Progenitor cell of endocrine pancreas (in vitro differentiated cells): ENCODE measurements around the gene ASPN. TPM values are rescaled to one million over a fixed set of nuclear protein-coding genes. Genes with fewer than 3 reads are reported as not detected.

ENCODE experiments used
- DNase-seq: peaks from one replicate; pipeline ENCODE4 v3.0.0; 2021; ENCODE audit warnings: low spot score; ENCODE audit not compliant: unreplicated experiment
- H3K27ac Mint-ChIP-seq: 2 replicates; pipeline ENCODE4 v1.8.0; 2021; ENCODE audit warnings: mild to moderate bottlenecking, moderate library complexity, mixed read lengths
- H3K27me3 Mint-ChIP-seq: 2 replicates; pipeline ENCODE4 v1.8.0; 2021; ENCODE audit warnings: mixed read lengths
- H3K36me3 Mint-ChIP-seq: 2 replicates; pipeline ENCODE4 v1.8.0; 2022; ENCODE audit warnings: mixed read lengths; ENCODE audit not compliant: insufficient read depth
- H3K4me1 Mint-ChIP-seq: 2 replicates; pipeline ENCODE4 v1.8.0; 2021; ENCODE audit warnings: low read depth, mixed read lengths
- H3K4me3 Mint-ChIP-seq: 2 replicates; pipeline ENCODE4 v1.8.0; 2021; ENCODE audit warnings: low read depth, mild to moderate bottlenecking, moderate library complexity, mixed read lengths
- H3K9me3 Mint-ChIP-seq: 2 replicates; pipeline ENCODE4 v1.8.0; 2021; ENCODE audit warnings: low read depth, mixed read lengths
- total RNA-seq: library from RNA; stranded (reverse); gene quantifications from 2 replicates; pipeline ENCODE4 v1.2.1, GENCODE V29; 2021
- TF ChIP-seq, protein P1 (sequence below): fragments of 200-600 bp; sonication (generic); IDR thresholded peaks from one replicate; pipeline ENCODE4 v1.5.0; 2021; ENCODE audit warnings: antibody characterized with exemption, mild to moderate bottlenecking; ENCODE audit not compliant: unreplicated experiment

Gene ASPN
- total RNA-seq, 1 donor from 2014 or later: not detected

DNA sequence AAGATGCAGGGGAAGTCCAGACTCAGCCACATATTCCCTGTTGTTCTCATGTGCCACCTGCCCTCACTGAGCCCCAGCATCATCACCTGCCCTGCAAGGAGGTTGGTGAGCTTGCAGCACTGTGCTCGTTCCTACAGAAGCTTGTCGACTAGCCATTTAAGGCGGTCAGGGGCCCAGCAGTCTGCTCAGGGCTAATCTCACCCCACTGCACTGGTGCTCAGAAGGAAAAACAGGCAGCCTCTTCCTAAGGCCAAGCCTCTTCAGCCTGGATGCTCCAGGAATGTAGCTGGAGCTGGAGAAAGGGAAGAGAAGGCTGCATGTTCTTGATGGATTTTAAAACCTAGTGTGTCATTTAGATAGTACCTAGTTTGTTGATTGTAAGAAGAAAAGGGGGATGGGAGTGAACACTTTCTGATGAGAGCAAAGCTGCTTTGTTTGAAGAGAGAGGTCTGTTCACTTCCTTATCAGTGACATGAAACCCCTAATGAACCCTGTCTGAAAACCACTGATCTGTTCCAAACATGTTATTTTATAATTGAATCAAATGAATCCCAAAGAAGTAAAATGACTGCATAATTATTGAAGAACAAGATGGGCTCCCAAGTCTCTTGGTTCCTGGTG is 10.6 kb upstream of the ASPN start:
- H3K27me3 Mint-ChIP-seq: no peaks in the 10 kb centered on the region
- no peak overlapping the region for H3K27ac Mint-ChIP-seq
- H3K4me3 Mint-ChIP-seq: no peak overlapping the region
- H3K4me1 Mint-ChIP-seq: peaks cover 2% of the 10 kb centered on the region
- H3K36me3 Mint-ChIP-seq: no peaks in the 10 kb centered on the region
- TF ChIP-seq, protein P1, sequence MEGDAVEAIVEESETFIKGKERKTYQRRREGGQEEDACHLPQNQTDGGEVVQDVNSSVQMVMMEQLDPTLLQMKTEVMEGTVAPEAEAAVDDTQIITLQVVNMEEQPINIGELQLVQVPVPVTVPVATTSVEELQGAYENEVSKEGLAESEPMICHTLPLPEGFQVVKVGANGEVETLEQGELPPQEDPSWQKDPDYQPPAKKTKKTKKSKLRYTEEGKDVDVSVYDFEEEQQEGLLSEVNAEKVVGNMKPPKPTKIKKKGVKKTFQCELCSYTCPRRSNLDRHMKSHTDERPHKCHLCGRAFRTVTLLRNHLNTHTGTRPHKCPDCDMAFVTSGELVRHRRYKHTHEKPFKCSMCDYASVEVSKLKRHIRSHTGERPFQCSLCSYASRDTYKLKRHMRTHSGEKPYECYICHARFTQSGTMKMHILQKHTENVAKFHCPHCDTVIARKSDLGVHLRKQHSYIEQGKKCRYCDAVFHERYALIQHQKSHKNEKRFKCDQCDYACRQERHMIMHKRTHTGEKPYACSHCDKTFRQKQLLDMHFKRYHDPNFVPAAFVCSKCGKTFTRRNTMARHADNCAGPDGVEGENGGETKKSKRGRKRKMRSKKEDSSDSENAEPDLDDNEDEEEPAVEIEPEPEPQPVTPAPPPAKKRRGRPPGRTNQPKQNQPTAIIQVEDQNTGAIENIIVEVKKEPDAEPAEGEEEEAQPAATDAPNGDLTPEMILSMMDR: no peak
- DNase-seq: no peak
- no peaks in the 10 kb centered on the region for H3K9me3 Mint-ChIP-seq

DNA sequence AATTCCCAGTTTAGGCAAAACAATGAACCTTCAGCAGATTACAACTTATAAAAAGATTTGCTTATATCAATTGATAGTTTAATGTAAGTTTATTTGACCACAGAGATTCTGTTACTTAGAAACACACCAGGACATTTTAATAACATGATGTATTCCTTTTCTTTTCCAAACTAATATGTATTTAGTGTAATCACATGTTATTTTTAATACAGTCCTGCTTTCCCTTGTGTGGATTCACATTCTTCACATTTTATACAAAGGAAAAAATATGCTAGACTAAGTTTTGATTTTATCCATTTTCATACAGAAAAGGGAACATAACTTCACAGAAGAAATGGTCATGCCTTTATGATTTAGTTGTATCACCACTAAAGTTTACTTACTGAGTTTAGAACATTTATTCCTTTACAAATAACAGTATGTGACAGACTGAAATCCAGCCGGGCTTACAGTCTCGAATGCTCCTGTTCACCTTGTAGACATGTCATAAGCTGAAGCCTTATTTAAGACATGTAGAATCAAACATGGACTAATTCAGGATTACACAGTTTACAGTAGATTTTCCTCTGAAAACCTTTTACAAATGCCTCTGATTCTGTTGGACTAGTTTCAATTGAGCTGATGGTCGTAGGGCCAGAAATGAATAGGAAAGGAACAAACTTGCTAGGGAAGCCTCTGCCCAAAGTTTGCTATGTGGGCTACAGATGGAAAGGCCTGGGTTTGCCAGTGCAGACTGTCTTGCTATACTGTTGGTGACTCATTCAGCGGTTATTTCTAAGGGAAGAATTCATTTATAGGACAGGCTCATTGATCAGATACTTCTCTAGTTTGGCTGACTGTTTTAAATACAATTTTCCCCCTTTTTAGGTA is 6.6 kb upstream of the ASPN start:
- no peaks in the 10 kb centered on the region for H3K9me3 Mint-ChIP-seq
- no peak overlapping the region for H3K27ac Mint-ChIP-seq
- TF ChIP-seq, protein P1: no peak
- H3K36me3 Mint-ChIP-seq: no peaks in the 10 kb centered on the region
- DNase-seq: no peak
- no peaks in the 10 kb centered on the region for H3K27me3 Mint-ChIP-seq
- peaks cover 2% of the 10 kb centered on the region for H3K4me1 Mint-ChIP-seq
- no peak overlapping the region for H3K4me3 Mint-ChIP-seq

DNA sequence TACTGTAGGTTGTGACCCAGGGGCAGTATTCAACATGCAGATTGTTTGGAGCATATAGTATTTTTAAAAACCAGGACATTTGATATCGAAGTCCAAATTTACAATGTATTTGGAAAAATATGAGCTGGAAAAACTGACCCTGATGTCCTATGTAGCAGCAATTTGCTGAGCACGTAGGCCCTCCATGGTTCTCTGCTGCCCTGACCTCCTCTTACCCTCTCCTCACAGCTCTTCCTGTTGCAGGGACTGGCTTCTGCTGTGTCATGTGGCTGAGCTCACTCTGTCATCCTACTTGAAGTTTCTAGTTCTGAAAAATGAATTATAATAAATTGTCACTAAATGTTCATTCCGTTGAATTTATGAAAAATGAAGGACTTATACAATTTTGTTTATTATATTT is 4.1 kb upstream of the ASPN start:
- no peak for DNase-seq
- no peak overlapping the region for H3K27ac Mint-ChIP-seq
- H3K9me3 Mint-ChIP-seq: no peaks in the 10 kb centered on the region
- TF ChIP-seq, protein P1: no peak
- H3K4me3 Mint-ChIP-seq: no peak overlapping the region
- no peaks in the 10 kb centered on the region for H3K36me3 Mint-ChIP-seq
- no peaks in the 10 kb centered on the region for H3K27me3 Mint-ChIP-seq
- H3K4me1 Mint-ChIP-seq: no peaks in the 10 kb centered on the region

DNA sequence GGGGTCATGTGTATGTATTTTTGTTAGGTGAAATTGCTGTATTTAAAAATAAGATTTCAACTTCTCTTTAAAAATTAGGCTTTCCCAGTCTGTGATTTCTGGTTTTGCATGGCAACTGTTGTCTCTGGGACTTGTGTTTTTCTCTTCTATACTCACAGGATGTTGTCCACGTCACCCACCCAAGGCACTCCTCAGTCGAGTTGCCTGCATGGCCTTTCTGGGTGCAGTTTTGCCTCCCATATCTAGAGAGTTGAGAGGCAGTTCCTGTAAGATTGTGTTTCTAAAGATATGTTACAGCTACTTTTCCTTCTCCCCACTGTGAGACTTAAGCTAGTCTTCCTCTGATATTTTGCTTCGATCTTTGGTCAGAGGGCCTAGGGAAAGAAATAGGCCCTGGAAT is 2.3 kb upstream of the ASPN start:
- Mint-ChIP-seq H3K27ac (no peak overlapping the region), H3K4me1 (peaks cover 6% of the 10 kb centered on the region), H3K9me3 (no peaks in the 10 kb centered on the region), H3K36me3 (no peaks in the 10 kb centered on the region), H3K4me3 (no peak overlapping the region), H3K27me3 (no peaks in the 10 kb centered on the region)
- TF ChIP-seq, protein P1: no peak
- DNase-seq: no peak

DNA sequence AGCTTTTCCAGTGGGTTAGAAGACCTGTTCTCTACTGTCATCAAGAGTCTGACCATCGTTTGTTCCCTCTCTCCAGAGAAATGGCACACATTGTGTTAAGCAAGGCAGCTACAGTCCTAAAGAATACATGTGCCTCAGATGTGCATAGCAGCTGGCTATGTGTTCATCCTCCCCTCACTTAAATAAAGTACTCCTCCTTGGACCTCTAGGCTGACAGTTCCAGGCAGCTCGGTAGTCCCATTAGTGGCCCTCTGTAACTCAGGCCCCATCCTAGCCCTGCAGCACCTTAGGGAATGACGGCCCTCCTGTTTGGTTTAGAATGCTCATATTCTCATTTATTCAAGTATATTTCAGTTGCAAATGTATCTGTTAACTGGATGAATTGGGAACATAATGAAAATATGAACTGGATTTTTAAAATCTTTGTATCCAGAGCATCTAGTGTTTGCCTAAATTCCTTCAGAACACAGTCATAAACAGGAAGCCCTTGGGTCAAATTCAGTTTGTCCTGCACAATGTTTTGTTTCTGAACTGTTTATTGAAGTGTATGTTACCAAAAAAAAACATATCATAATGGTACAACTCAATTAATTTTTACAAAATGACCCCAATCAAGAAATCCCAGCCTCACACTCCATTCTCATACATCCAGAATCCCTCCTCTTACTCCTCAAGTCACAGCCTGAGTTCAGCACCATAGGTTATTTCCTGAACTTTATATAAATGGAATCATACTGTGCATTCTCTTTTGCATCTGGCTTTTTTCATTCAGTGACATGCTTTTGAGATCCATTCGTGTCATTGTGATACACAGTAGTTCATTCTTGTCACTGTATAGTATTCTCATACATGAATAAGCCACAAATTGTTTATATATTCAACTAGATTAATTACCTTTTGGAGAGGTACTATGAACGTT is 1.6 kb upstream of the ASPN start:
- Mint-ChIP-seq H3K36me3 (no peaks in the 10 kb centered on the region), H3K27me3 (no peaks in the 10 kb centered on the region), H3K27ac (no peak overlapping the region), H3K4me3 (no peak overlapping the region), H3K9me3 (no peaks in the 10 kb centered on the region), H3K4me1 (peaks cover 6% of the 10 kb centered on the region)
- TF ChIP-seq, protein P1: no peak
- DNase-seq: no peak
